Measurements from ENCODE around the gene ADGRL1. TPM values are rescaled to one million over a fixed set of nuclear protein-coding genes. Genes with fewer than 3 reads are reported as not detected.

Gene ADGRL1
- total RNA-seq, 1 experiment from 2014 or later: 26.5 TPM

DNA sequence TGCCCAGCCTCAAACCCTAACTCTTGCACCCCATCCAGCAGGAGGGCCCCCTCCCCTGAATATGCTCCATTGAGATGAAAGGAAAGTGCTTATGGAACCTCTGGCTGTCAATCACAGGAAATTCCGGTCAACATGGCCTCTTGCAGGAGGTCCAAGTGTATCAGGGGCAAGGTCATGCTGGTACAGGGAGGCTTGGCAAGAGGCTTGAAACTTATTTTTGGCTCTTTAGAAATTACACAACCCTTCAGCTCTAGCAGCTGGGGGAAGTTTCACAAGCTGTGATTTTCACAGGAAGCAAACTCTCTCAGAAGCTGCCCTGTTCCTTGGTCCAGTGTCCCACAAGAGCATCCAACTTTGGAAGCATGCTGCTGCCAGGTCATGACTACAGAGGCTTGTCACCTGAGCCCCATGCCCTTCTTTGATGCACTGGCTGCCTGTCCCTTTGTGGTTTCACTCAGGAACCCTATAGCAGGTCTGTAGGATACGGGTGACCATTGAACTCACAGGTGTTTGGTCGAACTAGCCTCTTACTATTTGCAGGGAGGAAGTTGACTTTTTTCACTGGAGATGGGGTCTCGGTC is 78.0 kb downstream of the ADGRL1 start:
- no peaks in the 10 kb centered on the region for H3K9me3 Mint-ChIP-seq (ENCODE audit: low read depth, unreplicated experiment)
- H3K36me3 Mint-ChIP-seq (ENCODE audit: insufficient read depth, unreplicated experiment): peaks cover 12% of the 10 kb centered on the region
- CTCF ChIA-PET: no interaction called here
- H3K4me3 Mint-ChIP-seq (ENCODE audit: low read depth, unreplicated experiment): no peak overlapping the region
- no peaks in the 10 kb centered on the region for H3K4me1 Mint-ChIP-seq (ENCODE audit: low read depth, unreplicated experiment)
- H3K27me3 Mint-ChIP-seq (ENCODE audit: unreplicated experiment): no peaks in the 10 kb centered on the region
- BruUV-seq (replicated peaks): no TSS peak
- DNase-seq: no peak
- H3K27ac Mint-ChIP-seq (ENCODE audit: unreplicated experiment): no peak overlapping the region
- TF ChIP-seq CTCF (IDR thresholded peaks at IDR 0.05; ENCODE audit: unreplicated experiment): no peak
- intact Hi-C loops (cut with micrococcal nuclease; ENCODE audit: unreplicated experiment): no loop called here

- no peaks in the 10 kb centered on the region for H3K4me1 Mint-ChIP-seq (ENCODE audit: low read depth, unreplicated experiment)
- H3K36me3 Mint-ChIP-seq (ENCODE audit: insufficient read depth, unreplicated experiment): peaks cover 15% of the 10 kb centered on the region
- CTCF ChIA-PET: no interaction called here
- DNase-seq: no peak
- no peak overlapping the region for H3K27ac Mint-ChIP-seq (ENCODE audit: unreplicated experiment)
- no peak overlapping the region for H3K4me3 Mint-ChIP-seq (ENCODE audit: low read depth, unreplicated experiment)
- no peaks in the 10 kb centered on the region for H3K9me3 Mint-ChIP-seq (ENCODE audit: low read depth, unreplicated experiment)
- intact Hi-C loops (cut with micrococcal nuclease; ENCODE audit: unreplicated experiment): no loop called here
- H3K27me3 Mint-ChIP-seq (ENCODE audit: unreplicated experiment): no peaks in the 10 kb centered on the region
- TF ChIP-seq CTCF (IDR thresholded peaks at IDR 0.05; ENCODE audit: unreplicated experiment): no peak
- no TSS peak for BruUV-seq (replicated peaks)
These were observed 78.8 kb downstream of the ADGRL1 start for GRCh38 chr19:14127176-14127575.

DNA sequence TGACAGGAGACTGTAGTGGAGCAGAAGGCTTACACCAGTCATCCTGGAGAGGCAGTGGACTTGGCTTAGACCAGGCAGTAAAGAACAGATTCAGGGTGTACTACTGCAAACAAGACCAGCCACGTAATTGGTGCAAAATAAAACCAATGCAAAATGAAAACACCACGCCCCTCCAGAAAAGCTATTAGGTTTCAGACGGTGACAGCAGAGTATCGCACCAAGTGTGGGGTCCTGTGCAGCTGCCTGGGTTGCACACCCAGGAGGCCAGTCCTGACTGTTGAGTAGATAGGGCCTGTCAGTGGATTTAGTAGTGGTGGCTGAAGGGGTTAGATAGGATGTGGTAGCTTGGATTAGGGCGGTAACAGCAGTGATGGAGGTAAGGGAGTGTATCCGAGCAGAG is 83.0 kb downstream of the ADGRL1 start:
- BruUV-seq (replicated peaks): no TSS peak
- H3K27ac Mint-ChIP-seq (ENCODE audit: unreplicated experiment): no peak overlapping the region

DNA sequence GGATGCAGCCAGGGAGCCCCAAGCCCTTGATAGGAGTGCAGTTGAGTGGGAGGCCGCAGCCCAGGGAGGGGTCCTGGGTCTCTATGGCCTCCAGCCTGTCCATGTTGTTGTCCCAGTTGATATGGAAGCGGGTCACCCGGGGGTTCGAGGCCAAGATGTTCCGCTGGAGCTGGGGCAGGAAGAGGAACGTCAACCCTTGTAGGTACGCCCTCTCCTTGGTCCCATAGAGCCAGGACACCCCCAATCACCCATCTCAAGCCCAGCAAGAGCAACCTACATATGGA is 85.5 kb downstream of the ADGRL1 start:
- peaks cover 29% of the 10 kb centered on the region for H3K36me3 Mint-ChIP-seq (ENCODE audit: insufficient read depth, unreplicated experiment)
- H3K27ac Mint-ChIP-seq (ENCODE audit: unreplicated experiment): no peak overlapping the region
- BruUV-seq (replicated peaks): no TSS peak
- peaks cover 8% of the 10 kb centered on the region for H3K4me1 Mint-ChIP-seq (ENCODE audit: low read depth, unreplicated experiment)
- CTCF ChIA-PET: interaction anchor here (0.6 kb wide), 1 partner anchor 272 kb away, joined by 3 read pairs; no protein-coding TSS in a partner anchor
- no peak for DNase-seq
- H3K27me3 Mint-ChIP-seq (ENCODE audit: unreplicated experiment): no peaks in the 10 kb centered on the region
- TF ChIP-seq CTCF (IDR thresholded peaks at IDR 0.05; ENCODE audit: unreplicated experiment): no peak
- no peaks in the 10 kb centered on the region for H3K9me3 Mint-ChIP-seq (ENCODE audit: low read depth, unreplicated experiment)
- H3K4me3 Mint-ChIP-seq (ENCODE audit: low read depth, unreplicated experiment): no peak overlapping the region
- intact Hi-C loops (cut with micrococcal nuclease; ENCODE audit: unreplicated experiment): no loop called here

More for the DNA sequence above, 83.0 kb downstream of the ADGRL1 start:
- H3K36me3 Mint-ChIP-seq (ENCODE audit: insufficient read depth, unreplicated experiment): peaks cover 13% of the 10 kb centered on the region
- intact Hi-C loops (cut with micrococcal nuclease; ENCODE audit: unreplicated experiment): no loop called here
- CTCF ChIA-PET: interaction anchor here (0.6 to 0.7 kb wide), 2 partner anchors 231 to 373 kb away, joined by 3 to 4 read pairs; partner anchors contain the start of gene GIPC1
- DNase-seq: no peak
- H3K4me3 Mint-ChIP-seq (ENCODE audit: low read depth, unreplicated experiment): no peak overlapping the region
- H3K4me1 Mint-ChIP-seq (ENCODE audit: low read depth, unreplicated experiment): peaks cover 8% of the 10 kb centered on the region
- H3K27me3 Mint-ChIP-seq (ENCODE audit: unreplicated experiment): no peaks in the 10 kb centered on the region
- TF ChIP-seq CTCF (IDR thresholded peaks at IDR 0.05; ENCODE audit: unreplicated experiment): no peak
- H3K9me3 Mint-ChIP-seq (ENCODE audit: low read depth, unreplicated experiment): no peaks in the 10 kb centered on the region

All from Calu3 (cell line).